Activated naive CD8-positive, alpha-beta T cell treated with anti-CD3 and anti-CD28 coated beads, Interleukin-2, amount 10 ng/mL, durations not matched to agents 7 days and 5 days (primary cell): ENCODE data around the gene ANKRD31. TPM values are rescaled to one million over a fixed set of nuclear protein-coding genes. Genes with fewer than 3 reads are reported as not detected.
"Not testable (repeated sequence)": the region's sequence is repeated elsewhere in the genome, so short reads cannot be mapped to it uniquely, and the experiment has no call there.

ENCODE experiments used
- ATAC-seq: fragments of 150-1000 bp; cut with Tn5 transposase; one replicate; pipeline ENCODE4 v1.10.0; 2021; ENCODE audit warnings: low read depth, moderate library complexity
- POLR2A ChIA-PET: fragments of 350-600 bp; sonication (Branson Sonifier 250); formaldehyde crosslinking; loops from one replicate; lab custom pipeline; 2021; ENCODE audit warnings: antibody characterized with exemption; lab: Charles Lee
- DNase-seq: peaks from one replicate; pipeline ENCODE4 v3.0.0; 2021
- H3K27ac Mint-ChIP-seq: one replicate; pipeline ENCODE4 v1.8.0; 2022; ENCODE audit warnings: mild to moderate bottlenecking, mixed read lengths
- H3K27me3 Mint-ChIP-seq: one replicate; pipeline ENCODE4 v1.8.0; 2022; ENCODE audit warnings: mild to moderate bottlenecking, moderate library complexity, mixed read lengths
- H3K36me3 Mint-ChIP-seq: one replicate; pipeline ENCODE4 v1.8.0; 2021; ENCODE audit warnings: mild to moderate bottlenecking, mixed read lengths
- H3K4me1 Mint-ChIP-seq: one replicate; pipeline ENCODE4 v1.8.0; 2021; ENCODE audit warnings: mixed read lengths
- H3K4me3 Mint-ChIP-seq: one replicate; pipeline ENCODE4 v1.8.0; 2022; ENCODE audit warnings: mild to moderate bottlenecking, moderate library complexity, mixed read lengths
- H3K9me3 Mint-ChIP-seq: one replicate; pipeline ENCODE4 v1.8.0; 2021; ENCODE audit warnings: mixed read lengths
- total RNA-seq, 2 experiments: library from RNA; stranded (reverse); gene quantifications; one replicate each; pipeline ENCODE4 v1.2.3, GENCODE V29; 2021

The ANKRD31 gene, protein sequence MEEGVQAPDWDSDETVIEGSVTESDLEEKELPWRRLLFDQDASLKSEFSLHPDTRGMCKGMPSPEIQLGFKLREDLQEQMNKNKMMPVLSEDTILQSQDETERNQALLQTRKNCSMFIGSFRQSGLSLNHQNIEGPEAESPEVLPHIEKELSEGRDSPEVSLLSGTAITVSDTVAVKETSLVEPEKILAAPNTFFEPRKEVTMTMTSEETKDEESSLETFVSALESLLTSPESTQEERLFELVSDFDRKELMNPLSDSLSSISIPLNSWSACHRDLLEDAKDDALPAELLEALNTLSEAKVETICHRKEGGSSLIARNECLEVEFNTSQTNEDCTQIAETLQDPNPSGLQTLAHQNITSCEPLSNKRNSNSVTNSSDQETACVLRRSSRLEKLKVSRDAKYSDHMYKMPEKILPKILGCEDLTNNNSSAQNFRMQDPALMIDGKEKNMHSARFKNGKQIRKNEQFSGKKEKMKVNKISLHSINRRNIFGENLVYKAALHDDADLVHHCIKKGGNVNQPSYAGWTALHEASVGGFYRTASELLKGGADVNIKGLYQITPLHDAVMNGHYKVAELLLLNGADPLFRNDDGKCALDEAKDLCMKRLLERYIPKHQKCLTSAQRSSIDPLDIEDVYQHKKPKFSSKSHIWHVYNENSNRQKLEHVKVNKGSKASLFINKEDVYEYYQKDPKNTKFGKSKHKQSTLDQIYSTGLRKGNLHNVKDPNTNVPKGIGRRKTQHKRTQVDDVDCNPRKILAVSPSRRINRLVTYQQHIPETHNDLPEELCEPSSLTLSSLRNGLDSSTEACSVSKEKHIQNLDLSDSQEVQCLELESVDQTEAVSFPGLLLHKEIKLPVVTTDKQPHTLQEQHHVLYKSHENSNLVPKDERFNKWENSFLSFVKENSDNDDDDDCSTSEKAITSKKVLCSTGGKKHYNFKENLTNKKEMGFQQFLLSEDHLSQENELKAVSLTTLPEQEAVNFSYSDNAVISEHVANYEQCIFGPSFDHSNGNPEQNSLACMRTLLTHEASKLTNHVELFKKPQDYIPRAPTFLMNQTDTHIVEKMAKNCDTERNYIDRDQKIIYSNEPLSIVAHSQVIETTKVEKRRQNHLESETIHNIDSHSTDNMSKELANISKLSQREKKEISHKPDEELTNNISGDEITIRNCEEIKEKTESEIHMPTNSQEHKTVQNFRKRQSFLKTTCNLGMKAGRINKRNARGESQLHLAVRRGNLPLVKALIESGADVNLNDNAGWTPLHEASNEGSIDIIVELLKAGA (N-terminal part only)
- total RNA-seq, result under 1 TPM; 0.51 to 0.58 TPM

DNA sequence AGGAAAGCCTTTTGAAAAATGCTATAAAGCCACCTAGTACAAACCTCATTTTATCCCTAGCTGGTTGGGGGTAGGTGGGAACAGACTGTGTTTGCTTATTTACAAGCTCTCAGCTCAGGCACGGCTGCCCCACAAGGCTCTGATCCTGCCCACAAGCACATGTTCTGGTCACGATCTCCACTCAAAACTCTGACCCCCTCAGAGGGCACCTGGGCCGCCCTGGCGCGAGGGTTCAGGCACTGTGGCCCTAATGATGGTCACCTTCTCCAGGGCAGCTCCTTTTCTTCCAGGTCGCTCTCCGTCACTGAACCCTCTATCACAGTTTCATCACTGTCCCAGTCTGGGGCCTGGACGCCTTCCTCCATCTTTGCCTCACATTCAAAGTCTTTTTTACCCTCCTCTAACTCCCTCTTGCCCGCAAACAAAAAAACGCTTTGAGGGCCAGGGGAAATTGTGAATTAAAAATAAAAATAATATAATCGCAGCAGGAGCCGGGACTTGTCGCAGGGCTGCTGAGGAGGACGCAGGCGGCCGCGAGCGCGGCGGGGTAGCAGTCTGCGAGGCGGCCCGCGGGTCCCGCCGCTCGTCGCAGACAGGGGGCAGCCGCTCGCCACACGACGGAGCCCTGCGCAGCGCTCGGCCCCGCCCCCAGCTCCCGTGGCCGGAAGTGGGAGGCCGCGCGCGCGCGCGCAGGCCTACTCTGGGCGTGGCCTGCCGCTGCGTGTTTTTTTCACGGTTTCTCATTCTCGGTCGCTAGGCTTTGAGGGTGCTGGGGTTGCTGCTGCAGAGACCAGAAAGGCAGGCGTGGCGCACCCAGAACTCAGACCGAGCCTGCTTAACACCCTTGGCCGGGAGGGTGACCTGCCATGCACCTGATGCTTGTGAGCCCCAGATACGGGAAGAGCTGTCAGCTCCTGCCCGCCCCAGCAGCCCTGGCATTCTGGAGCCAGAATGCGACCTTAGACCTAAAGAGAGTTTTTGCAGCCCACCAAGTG, at the start of gene ANKRD31:
Gene ANKRD31 (minus strand): TSS at position 557 of the 995 bp plus-strand sequence. CDS start 192 bp downstream, at position 365.
- no peaks in the 10 kb centered on the region for H3K9me3 Mint-ChIP-seq
- no peaks in the 10 kb centered on the region for H3K27me3 Mint-ChIP-seq
- peak within 1 kb of the TSS; percentile 92 for H3K4me3 Mint-ChIP-seq
- H3K4me1 Mint-ChIP-seq, result peaks cover 14% of the 10 kb centered on the region
- POLR2A ChIA-PET, result interaction anchor here (0.5 to 2.8 kb wide), 19 partner anchors 12 to 480 kb away, joined by 3 to 31 read pairs (median 5); partner anchors contain the start of genes GCNT4, HMGCR and POC5
- H3K36me3 Mint-ChIP-seq, result no peaks in the 10 kb centered on the region
- ATAC-seq (peak; percentile 96), DNase-seq (peak; percentile 97)
- H3K27ac Mint-ChIP-seq, result peak within 1 kb of the TSS; percentile 98

DNA sequence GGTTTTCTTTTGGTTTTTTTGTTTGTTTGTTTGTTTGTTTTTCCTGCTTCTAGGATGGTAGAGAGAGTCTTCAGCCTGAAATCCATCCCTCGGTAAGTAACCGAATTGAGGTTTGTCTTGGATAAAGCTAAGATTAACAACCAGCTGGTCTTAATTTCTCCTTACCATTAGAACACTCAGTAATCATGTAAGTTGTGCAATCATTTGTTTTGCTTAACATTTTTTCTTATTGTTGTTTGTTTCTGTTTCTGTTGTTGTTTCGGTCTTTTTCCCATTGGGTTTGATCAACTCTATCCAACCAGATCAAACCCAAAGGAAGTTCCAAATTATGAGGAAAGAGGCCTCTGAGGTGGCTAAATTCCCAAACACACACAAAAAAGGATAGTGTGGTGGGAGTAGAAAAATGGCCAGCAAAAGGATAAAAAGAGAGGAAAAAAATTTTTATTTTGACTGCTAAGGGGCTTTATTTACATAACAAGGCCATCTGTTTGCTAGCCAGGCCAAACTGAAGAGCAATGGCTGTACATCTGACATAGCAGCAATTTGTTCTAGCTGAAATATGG, 49.6 kb upstream of the ANKRD31 start:
- Mint-ChIP-seq H3K27me3 (peaks cover 15% of the 10 kb centered on the region), H3K4me3 (no peak overlapping the region), H3K9me3 (peaks cover 5% of the 10 kb centered on the region), H3K27ac (no peak overlapping the region), H3K4me1 (peaks cover 4% of the 10 kb centered on the region), H3K36me3 (no peaks in the 10 kb centered on the region)
- POLR2A ChIA-PET, result no interaction called here
- no peak for ATAC-seq
- no peak for DNase-seq

DNA sequence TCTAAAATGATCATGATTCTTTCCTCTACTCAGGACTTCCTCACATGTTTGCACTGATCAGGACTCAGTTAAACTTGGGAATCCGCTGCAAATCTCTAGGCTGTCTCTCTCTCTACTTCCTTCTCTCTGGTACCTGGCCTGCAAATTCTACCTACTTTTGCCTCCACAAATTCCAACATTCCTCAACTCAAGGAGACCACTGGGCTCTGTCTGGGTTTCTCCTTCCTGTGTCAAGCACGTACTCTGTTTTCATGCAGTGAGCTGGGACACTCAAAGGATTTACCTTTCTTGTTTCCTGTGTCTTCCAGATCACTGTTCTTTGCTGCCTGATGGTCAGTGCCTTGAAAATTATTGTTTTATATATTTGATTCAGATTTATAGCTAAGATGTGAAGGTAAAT, 45.9 kb upstream of the ANKRD31 start:
- H3K27ac Mint-ChIP-seq, result no peak overlapping the region
- H3K4me3 Mint-ChIP-seq, result no peak overlapping the region
- POLR2A ChIA-PET, result no interaction called here
- no peak for ATAC-seq
- H3K9me3 Mint-ChIP-seq, result no peaks in the 10 kb centered on the region
- no peak for DNase-seq
- H3K27me3 Mint-ChIP-seq, result peaks cover 5% of the 10 kb centered on the region
- peaks cover 6% of the 10 kb centered on the region for H3K4me1 Mint-ChIP-seq
- no peaks in the 10 kb centered on the region for H3K36me3 Mint-ChIP-seq

DNA sequence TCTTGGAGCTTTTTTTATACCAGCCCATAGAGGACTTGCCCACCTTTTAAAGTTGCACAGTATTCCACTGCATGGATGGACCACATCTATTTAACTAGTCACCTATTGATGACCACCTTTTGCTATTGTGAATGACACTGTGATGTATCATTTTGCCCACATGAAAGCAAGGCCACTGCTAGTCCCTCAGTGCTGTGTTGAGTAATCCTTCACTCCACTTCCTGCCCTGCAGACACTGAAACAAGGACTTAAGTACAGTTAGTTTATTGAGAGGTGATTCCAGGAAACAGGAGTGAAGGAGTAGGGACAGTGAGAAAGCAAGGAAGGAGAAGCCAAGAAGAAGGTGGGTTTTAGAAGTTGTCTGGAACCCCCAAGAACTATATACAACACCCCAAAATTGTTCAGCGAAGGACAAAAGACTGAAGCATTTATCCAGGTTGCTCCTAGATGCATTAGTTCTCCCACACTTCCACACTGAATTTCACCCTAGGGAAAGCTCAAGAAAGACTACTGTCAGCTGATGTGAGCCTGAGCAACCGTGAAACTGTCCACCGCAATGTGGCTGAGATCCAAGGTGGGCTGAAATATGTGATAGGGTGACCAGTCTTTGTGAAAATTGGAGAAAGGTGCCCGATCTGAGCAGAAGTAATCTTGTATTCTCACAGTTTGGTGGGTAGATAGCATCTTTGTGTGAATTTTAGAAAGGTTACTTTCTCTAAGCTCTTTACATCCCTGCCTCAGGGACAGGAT, 45.2 kb upstream of the ANKRD31 start:
- POLR2A ChIA-PET, result no interaction called here
- Mint-ChIP-seq H3K4me1 (peaks cover 6% of the 10 kb centered on the region), H3K9me3 (no peaks in the 10 kb centered on the region), H3K27ac (no peak overlapping the region), H3K4me3 (no peak overlapping the region), H3K27me3 (peaks cover 8% of the 10 kb centered on the region), H3K36me3 (no peaks in the 10 kb centered on the region)
- DNase-seq, result no peak
- ATAC-seq, result no peak

DNA sequence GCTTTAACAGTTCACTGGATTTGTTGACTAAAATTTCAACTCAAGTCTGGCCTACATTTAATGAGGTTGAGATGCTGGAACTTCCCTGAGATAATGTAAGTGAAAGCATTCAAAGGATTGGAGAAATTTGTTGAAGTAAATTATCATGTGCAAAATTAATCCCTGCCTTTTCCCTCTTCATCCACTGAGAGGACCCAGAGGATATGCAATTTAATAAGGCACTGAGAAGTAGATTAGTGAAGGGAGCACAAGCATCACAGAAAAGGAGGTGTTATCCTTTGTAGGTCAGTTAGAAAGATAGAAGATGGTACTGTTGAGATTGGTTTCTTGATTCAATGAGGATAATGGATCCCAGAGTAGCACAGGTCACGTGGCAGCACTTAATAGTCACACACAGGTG, 42.6 kb upstream of the ANKRD31 start:
- H3K27ac Mint-ChIP-seq, result no peak overlapping the region
- H3K9me3 Mint-ChIP-seq, result no peaks in the 10 kb centered on the region
- peaks cover 6% of the 10 kb centered on the region for H3K4me1 Mint-ChIP-seq
- H3K36me3 Mint-ChIP-seq, result no peaks in the 10 kb centered on the region
- ATAC-seq, result no peak
- POLR2A ChIA-PET, result no interaction called here
- H3K27me3 Mint-ChIP-seq, result peaks cover 5% of the 10 kb centered on the region
- DNase-seq, result no peak
- H3K4me3 Mint-ChIP-seq, result no peak overlapping the region

DNA sequence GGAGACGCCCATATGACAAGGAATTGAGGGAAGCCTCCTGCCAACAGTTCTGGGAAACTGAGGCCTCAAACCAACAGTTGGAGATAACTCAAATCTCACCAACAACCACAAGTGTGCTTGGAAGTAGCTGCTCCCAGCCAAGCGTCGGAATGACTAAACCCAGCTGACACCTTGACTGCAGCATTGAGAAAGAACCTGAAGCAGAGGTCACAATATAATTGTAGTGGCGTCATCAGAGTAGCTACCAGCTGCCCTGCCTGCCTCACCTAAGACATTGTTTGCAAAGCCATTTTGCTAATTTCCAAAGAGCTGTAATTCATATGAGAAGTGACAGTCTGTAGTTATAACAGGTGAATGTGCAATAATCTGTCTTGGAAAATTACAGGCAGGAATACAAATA, 40.8 kb upstream of the ANKRD31 start:
- no peaks in the 10 kb centered on the region for H3K9me3 Mint-ChIP-seq
- no peak overlapping the region for H3K4me3 Mint-ChIP-seq
- no peaks in the 10 kb centered on the region for H3K36me3 Mint-ChIP-seq
- POLR2A ChIA-PET, result no interaction called here
- peaks cover 6% of the 10 kb centered on the region for H3K27me3 Mint-ChIP-seq
- H3K27ac Mint-ChIP-seq, result no peak overlapping the region
- ATAC-seq (no peak), DNase-seq (no peak)
- peaks cover 6% of the 10 kb centered on the region for H3K4me1 Mint-ChIP-seq

DNA sequence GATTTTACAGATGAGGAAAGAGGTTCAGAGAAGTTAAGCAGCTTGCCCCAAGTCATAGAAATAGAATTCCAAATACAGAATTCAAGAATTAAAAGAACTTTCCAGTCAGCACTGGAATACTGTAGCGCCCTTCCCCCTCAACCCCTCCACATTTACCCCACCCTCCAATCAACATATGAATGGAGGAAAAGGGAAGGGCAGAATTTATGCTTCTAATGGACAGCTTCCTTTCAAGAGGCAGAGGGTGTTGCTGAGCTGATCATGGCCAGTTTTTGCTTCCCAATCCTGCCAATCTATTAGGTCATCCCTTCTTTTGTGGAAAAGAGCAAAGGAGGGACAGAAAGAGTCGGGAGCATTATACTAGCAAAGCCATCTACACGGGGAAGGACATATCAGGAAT, 39.1 kb upstream of the ANKRD31 start:
- Mint-ChIP-seq H3K27ac (no peak overlapping the region), H3K27me3 (peaks cover 6% of the 10 kb centered on the region), H3K36me3 (no peaks in the 10 kb centered on the region), H3K4me1 (peaks cover 3% of the 10 kb centered on the region), H3K4me3 (no peak overlapping the region), H3K9me3 (no peaks in the 10 kb centered on the region)
- ATAC-seq, result no peak
- POLR2A ChIA-PET, result no interaction called here
- no peak for DNase-seq

DNA sequence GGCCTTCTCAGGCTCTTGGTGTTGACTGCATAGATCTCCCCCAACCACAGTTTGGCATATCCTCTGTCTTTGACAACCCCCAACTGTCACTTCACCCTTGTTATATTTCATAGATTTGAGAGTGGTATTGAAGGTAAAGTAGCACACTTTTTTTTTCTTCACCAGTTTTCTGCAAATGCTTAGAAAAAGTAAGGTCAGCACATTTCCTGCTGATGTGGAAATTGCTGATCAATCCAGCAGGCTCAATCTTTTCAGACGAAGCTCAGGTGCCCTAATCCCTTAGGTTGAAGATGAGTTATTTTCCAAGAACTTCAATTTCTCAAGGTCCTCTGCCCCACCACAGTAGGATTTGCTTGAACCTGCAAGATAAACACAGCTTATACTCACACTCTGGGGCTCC, 38.5 kb upstream of the ANKRD31 start:
- H3K4me1 Mint-ChIP-seq, result peaks cover 3% of the 10 kb centered on the region
- POLR2A ChIA-PET, result no interaction called here
- H3K9me3 Mint-ChIP-seq, result no peaks in the 10 kb centered on the region
- H3K36me3 Mint-ChIP-seq, result no peaks in the 10 kb centered on the region
- DNase-seq, result no peak
- H3K27me3 Mint-ChIP-seq, result peaks cover 6% of the 10 kb centered on the region
- no peak overlapping the region for H3K4me3 Mint-ChIP-seq
- no peak for ATAC-seq
- H3K27ac Mint-ChIP-seq, result no peak overlapping the region

DNA sequence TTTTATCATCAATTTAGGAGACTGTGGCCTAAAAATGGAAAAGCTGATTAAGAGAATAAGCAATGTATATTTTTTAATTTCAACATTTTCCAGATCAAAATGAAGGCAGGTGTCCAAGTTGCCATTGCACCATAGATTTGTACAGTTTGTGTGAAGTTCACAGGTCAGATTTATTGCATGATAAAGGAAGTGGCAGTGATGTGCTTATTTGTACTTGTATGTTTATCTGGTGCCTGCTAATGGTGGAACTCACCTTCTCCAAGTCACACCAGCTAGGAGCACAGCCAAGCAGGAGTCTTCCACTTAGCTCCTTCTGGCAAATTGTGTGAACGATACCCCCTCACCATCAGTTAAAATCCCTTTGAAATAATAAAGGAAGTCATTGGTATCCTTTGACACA, 37.8 kb upstream of the ANKRD31 start:
- Mint-ChIP-seq H3K27me3 (peaks cover 6% of the 10 kb centered on the region), H3K27ac (no peak overlapping the region), H3K4me1 (peaks cover under 1% of the 10 kb centered on the region), H3K36me3 (no peaks in the 10 kb centered on the region), H3K4me3 (no peak overlapping the region), H3K9me3 (no peaks in the 10 kb centered on the region)
- no peak for ATAC-seq
- no peak for DNase-seq
- POLR2A ChIA-PET, result no interaction called here

DNA sequence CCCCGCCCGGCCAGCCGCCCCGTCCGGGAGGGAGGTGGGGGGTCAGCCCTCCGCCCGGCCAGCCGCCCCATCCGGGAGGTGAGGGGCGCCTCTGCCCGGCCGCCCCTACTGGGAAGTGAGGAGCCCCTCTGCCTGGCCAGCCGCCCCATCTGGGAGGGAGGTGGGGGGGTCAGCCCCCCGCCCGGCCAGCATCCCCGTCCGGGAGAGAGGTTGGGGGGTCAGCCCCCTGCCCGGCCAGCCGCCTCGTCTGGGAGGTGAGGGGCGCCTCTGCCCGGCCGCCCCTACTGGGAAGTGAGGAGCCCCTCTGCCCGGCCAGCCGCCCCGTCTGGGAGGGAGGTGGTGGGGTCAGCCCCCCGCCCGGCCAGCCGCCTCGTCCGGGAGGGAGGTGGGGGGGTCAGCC, 33.9 kb upstream of the ANKRD31 start:
- DNase-seq, H3K9me3 Mint-ChIP-seq, H3K4me1 Mint-ChIP-seq, H3K27me3 Mint-ChIP-seq, H3K27ac Mint-ChIP-seq, H3K36me3 Mint-ChIP-seq, POLR2A ChIA-PET, H3K4me3 Mint-ChIP-seq, ATAC-seq: not testable (repeated sequence)

DNA sequence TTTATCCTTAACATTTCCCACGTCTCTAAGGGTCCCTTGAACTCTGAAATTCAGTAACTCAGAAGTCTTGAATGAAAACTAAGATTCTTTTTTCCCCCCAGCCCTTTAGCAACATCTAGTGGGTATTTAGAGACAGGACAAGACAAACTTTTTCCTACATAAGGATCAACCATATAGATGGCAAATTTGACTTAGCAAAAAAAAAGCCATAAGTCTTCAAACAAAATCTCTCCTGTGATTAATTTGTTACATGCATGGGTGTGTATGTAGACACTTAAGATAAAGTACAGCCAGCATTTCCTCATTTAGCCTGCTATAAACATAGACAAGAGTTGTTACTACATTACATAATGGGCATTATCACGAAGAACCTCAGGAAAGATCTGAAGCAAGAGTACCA, 29.1 kb upstream of the ANKRD31 start:
- no peaks in the 10 kb centered on the region for H3K36me3 Mint-ChIP-seq
- POLR2A ChIA-PET, result no interaction called here
- H3K27me3 Mint-ChIP-seq, result peaks cover 2% of the 10 kb centered on the region
- ATAC-seq (no peak), DNase-seq (no peak)
- no peaks in the 10 kb centered on the region for H3K4me1 Mint-ChIP-seq
- no peak overlapping the region for H3K4me3 Mint-ChIP-seq
- no peak overlapping the region for H3K27ac Mint-ChIP-seq
- H3K9me3 Mint-ChIP-seq, result peaks cover 1% of the 10 kb centered on the region
